Measurements from ENCODE around the gene GPSM1.

DNA sequence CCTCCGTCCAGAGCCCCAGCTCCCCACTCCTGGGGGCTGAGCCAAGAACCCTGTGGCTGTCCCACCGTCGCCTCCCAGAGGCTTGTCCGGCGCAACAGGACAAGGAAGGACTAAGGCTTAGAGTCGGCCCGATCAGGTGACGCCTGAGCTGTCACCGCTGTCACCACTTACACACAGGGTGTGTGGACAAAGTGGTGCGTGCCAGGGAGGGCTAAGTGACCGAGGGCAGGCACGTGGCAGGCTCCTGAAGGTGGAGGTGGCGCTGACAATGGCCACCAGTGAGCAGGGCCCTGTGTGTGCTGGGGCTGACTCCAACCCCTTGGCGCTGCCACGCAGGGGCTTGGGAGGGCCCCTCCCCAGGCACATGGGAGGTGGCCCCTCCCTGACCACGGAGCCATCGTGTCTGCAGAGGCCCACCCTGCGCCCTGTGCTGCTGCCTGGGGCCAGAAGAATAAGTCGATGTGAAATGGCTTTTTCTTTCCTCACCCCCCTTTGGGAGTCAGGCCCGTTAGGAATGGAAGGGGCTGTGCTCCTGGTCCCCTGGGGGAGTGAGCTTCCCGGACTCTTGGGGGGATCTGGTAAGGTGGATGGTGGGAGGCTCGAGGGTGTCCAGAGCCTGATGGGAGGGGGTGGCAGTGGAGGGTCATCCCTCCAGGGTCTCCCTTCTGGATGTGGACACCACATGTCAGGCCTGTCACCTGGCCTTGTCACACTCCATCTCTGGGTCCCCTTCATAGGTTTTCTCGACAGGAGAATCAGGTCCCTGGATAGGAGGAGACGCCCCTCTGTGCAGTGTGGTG, 2.6 kb upstream of the GPSM1 start:
- TF ChIP-seq POLR2AphosphoS5 (IDR thresholded peaks at IDR 0.05; ENCODE audit: insufficient read depth in 1 of 2, low read depth in 1 of 2): no peak
- TF ChIP-seq, protein P1, sequence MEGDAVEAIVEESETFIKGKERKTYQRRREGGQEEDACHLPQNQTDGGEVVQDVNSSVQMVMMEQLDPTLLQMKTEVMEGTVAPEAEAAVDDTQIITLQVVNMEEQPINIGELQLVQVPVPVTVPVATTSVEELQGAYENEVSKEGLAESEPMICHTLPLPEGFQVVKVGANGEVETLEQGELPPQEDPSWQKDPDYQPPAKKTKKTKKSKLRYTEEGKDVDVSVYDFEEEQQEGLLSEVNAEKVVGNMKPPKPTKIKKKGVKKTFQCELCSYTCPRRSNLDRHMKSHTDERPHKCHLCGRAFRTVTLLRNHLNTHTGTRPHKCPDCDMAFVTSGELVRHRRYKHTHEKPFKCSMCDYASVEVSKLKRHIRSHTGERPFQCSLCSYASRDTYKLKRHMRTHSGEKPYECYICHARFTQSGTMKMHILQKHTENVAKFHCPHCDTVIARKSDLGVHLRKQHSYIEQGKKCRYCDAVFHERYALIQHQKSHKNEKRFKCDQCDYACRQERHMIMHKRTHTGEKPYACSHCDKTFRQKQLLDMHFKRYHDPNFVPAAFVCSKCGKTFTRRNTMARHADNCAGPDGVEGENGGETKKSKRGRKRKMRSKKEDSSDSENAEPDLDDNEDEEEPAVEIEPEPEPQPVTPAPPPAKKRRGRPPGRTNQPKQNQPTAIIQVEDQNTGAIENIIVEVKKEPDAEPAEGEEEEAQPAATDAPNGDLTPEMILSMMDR (IDR thresholded peaks at IDR 0.05): no peak
- TF ChIP-seq POLR2A (IDR thresholded peaks at IDR 0.05): no peak
